Activated CD8-positive, alpha-beta memory T cell treated with anti-CD3 and anti-CD28 coated beads, Interleukin-2, amount 50 U/mL, for 24 hours (primary cell): ENCODE measurements around the gene VWA5B1.
"Not testable (repeated sequence)": the region's sequence is repeated elsewhere in the genome, so short reads cannot be mapped to it uniquely, and the experiment has no call there.

Experiments
- DNase-seq: peaks from one replicate; pipeline ENCODE4 v3.0.0-alpha.2; 2020; ENCODE audit errors: extremely low read depth

The VWA5B1 gene

GRCh38 chr1:20290624-20291597, at the start of gene VWA5B1:
Gene VWA5B1, plus strand, starts transcription at chr1:20290875. Its CDS starts 19,727 bp downstream, at chr1:20310602.
- DNase-seq: no peak

- DNase-seq: no peak
These were observed 47.7 kb upstream of the VWA5B1 start for GRCh38 chr1:20242890-20243479.

- no peak for DNase-seq
These were observed 41.6 kb upstream of the VWA5B1 start for GRCh38 chr1:20248971-20249612.

- no peak for DNase-seq
These were observed 40.2 kb upstream of the VWA5B1 start for GRCh38 chr1:20250340-20250989.

- DNase-seq: no peak
These were observed 38.1 kb upstream of the VWA5B1 start for GRCh38 chr1:20252587-20252986.

GRCh38 chr1:20255666-20256065, 35.0 kb upstream of the VWA5B1 start:
- no peak for DNase-seq

GRCh38 chr1:20259646-20260045, 31.0 kb upstream of the VWA5B1 start:
- no peak for DNase-seq

- no peak for DNase-seq
These were observed 29.6 kb upstream of the VWA5B1 start for GRCh38 chr1:20261095-20261494.

GRCh38 chr1:20262810-20263534, 27.7 kb upstream of the VWA5B1 start:
- DNase-seq: no peak

GRCh38 chr1:20265250-20265649, 25.4 kb upstream of the VWA5B1 start:
- DNase-seq: no peak

- no peak for DNase-seq
These were observed 24.5 kb upstream of the VWA5B1 start for GRCh38 chr1:20266141-20266540.

- no peak for DNase-seq
These were observed 24.0 kb upstream of the VWA5B1 start for GRCh38 chr1:20266642-20267041.

- no peak for DNase-seq
These were observed 18.9 kb upstream of the VWA5B1 start for GRCh38 chr1:20271498-20272400.

- not testable (repeated sequence) for DNase-seq
These were observed 17.0 kb upstream of the VWA5B1 start for GRCh38 chr1:20273716-20274115.

GRCh38 chr1:20275319-20275925, 15.3 kb upstream of the VWA5B1 start:
- DNase-seq: no peak

GRCh38 chr1:20276485-20277159, 14.1 kb upstream of the VWA5B1 start:
- DNase-seq: no peak

GRCh38 chr1:20278692-20279130, 12.0 kb upstream of the VWA5B1 start:
- DNase-seq: no peak

- no peak for DNase-seq
These were observed 11.2 kb upstream of the VWA5B1 start for GRCh38 chr1:20279509-20279908.

GRCh38 chr1:20280341-20280740, 10.3 kb upstream of the VWA5B1 start:
- DNase-seq: no peak
